Mesothelial cell of epicardium (in vitro differentiated cells): ENCODE results near the gene KCNMB2. TPM values are rescaled to one million over a fixed set of nuclear protein-coding genes. Genes with fewer than 3 reads are reported as not detected.

Source experiments
- DNase-seq, 2 experiments: peaks; one replicate each; pipeline ENCODE4 v3.0.0; 2021; ENCODE audit warnings: low spot score in 2 of 2; ENCODE audit not compliant: unreplicated experiment in 2 of 2
- H3K27ac Mint-ChIP-seq: 2 replicates; pipeline ENCODE4 v1.8.0; 2021; ENCODE audit warnings: mixed read lengths
- H3K27me3 Mint-ChIP-seq: 2 replicates; pipeline ENCODE4 v1.8.0; 2021; ENCODE audit warnings: low read depth, mixed read lengths
- H3K36me3 Mint-ChIP-seq: 2 replicates; pipeline ENCODE4 v1.8.0; 2021; ENCODE audit warnings: mixed read lengths
- H3K4me1 Mint-ChIP-seq: 2 replicates; pipeline ENCODE4 v1.8.0; 2021; ENCODE audit warnings: mixed read lengths
- H3K4me3 Mint-ChIP-seq: 2 replicates; pipeline ENCODE4 v1.8.0; 2021; ENCODE audit warnings: mild to moderate bottlenecking, moderate library complexity, mixed read lengths
- H3K9me3 Mint-ChIP-seq: 2 replicates; pipeline ENCODE4 v1.8.0; 2021; ENCODE audit warnings: mixed read lengths
- CTCF ChIP-seq: fragments of 200-600 bp; sonication (generic); IDR thresholded peaks from one replicate; pipeline ENCODE4 v1.5.0; 2021; ENCODE audit warnings: antibody characterized with exemption; ENCODE audit not compliant: unreplicated experiment
- total RNA-seq: library from RNA; stranded (reverse); gene quantifications from 3 replicates; pipeline ENCODE4 v1.2.1, GENCODE V29; 2021

KCNMB2 gene
- total RNA-seq, 1 donor from 2014 or later: 3.9 TPM

- H3K27me3 Mint-ChIP-seq: no peaks in the 10 kb centered on the region
- no peak for DNase-seq
- no peaks in the 10 kb centered on the region for H3K4me1 Mint-ChIP-seq
- no peaks in the 10 kb centered on the region for H3K36me3 Mint-ChIP-seq
- no peaks in the 10 kb centered on the region for H3K9me3 Mint-ChIP-seq
- no peak for TF ChIP-seq CTCF
- no peak overlapping the region for H3K4me3 Mint-ChIP-seq
- H3K27ac Mint-ChIP-seq: no peak overlapping the region
These were observed 242.4 kb downstream of the KCNMB2 start for GRCh38 chr3:178778589-178778988.

- H3K9me3 Mint-ChIP-seq: peaks cover 6% of the 10 kb centered on the region
- DNase-seq: no peak
- no peak for TF ChIP-seq CTCF
- no peak overlapping the region for H3K4me3 Mint-ChIP-seq
- H3K36me3 Mint-ChIP-seq: peaks cover 6% of the 10 kb centered on the region
- H3K27me3 Mint-ChIP-seq: no peaks in the 10 kb centered on the region
- no peak overlapping the region for H3K27ac Mint-ChIP-seq
- no peaks in the 10 kb centered on the region for H3K4me1 Mint-ChIP-seq
These were observed 249.7 kb downstream of the KCNMB2 start for GRCh38 chr3:178785961-178786360.

- H3K4me1 Mint-ChIP-seq: no peaks in the 10 kb centered on the region
- no peak for TF ChIP-seq CTCF
- no peak for DNase-seq
- H3K4me3 Mint-ChIP-seq: no peak overlapping the region
- no peaks in the 10 kb centered on the region for H3K27me3 Mint-ChIP-seq
- H3K36me3 Mint-ChIP-seq: peaks cover 8% of the 10 kb centered on the region
- no peak overlapping the region for H3K27ac Mint-ChIP-seq
- H3K9me3 Mint-ChIP-seq: peaks cover 24% of the 10 kb centered on the region
These were observed 251.7 kb downstream of the KCNMB2 start for GRCh38 chr3:178787960-178788359.

- H3K9me3 Mint-ChIP-seq: peaks cover 51% of the 10 kb centered on the region
- no peak for DNase-seq
- no peaks in the 10 kb centered on the region for H3K4me1 Mint-ChIP-seq
- no peak for TF ChIP-seq CTCF
- H3K4me3 Mint-ChIP-seq: no peak overlapping the region
- peaks cover 14% of the 10 kb centered on the region for H3K36me3 Mint-ChIP-seq
- no peaks in the 10 kb centered on the region for H3K27me3 Mint-ChIP-seq
- no peak overlapping the region for H3K27ac Mint-ChIP-seq
These were observed 258.5 kb downstream of the KCNMB2 start for GRCh38 chr3:178794711-178795110.

- TF ChIP-seq CTCF: no peak
- Mint-ChIP-seq H3K36me3 (peaks cover 14% of the 10 kb centered on the region), H3K4me3 (no peak overlapping the region), H3K27me3 (no peaks in the 10 kb centered on the region), H3K27ac (no peak overlapping the region), H3K4me1 (no peaks in the 10 kb centered on the region), H3K9me3 (peaks cover 57% of the 10 kb centered on the region)
- DNase-seq: no peak
These were observed 259.1 kb downstream of the KCNMB2 start for GRCh38 chr3:178795349-178795748.

GRCh38 chr3:178802259-178802658 lies 266.0 kb downstream of the KCNMB2 start:
- H3K4me1 Mint-ChIP-seq: peaks cover 15% of the 10 kb centered on the region
- H3K4me3 Mint-ChIP-seq: no peak overlapping the region
- no peak overlapping the region for H3K27ac Mint-ChIP-seq
- no peak for DNase-seq
- no peak for TF ChIP-seq CTCF
- peaks cover 4% of the 10 kb centered on the region for H3K36me3 Mint-ChIP-seq
- H3K27me3 Mint-ChIP-seq: no peaks in the 10 kb centered on the region
- peaks cover 27% of the 10 kb centered on the region for H3K9me3 Mint-ChIP-seq
